HG03439 (cell line): Measurements from ENCODE around the gene SHOX.
"Not testable (repeated sequence)": the region's sequence is repeated elsewhere in the genome, so short reads cannot be mapped to it uniquely, and the experiment has no call there.

Experiments used
- ATAC-seq: cut with Tn5 transposase; IDR thresholded peaks from one replicate; pipeline ENCODE4 v1.9.1; 2021; ENCODE audit warnings: mild to moderate bottlenecking, moderate library complexity; ENCODE audit not compliant: unreplicated experiment

Gene SHOX

GRCh38 chrX:621705-622503, 8.7 kb upstream of the SHOX start:
- no peak for ATAC-seq

DNA sequence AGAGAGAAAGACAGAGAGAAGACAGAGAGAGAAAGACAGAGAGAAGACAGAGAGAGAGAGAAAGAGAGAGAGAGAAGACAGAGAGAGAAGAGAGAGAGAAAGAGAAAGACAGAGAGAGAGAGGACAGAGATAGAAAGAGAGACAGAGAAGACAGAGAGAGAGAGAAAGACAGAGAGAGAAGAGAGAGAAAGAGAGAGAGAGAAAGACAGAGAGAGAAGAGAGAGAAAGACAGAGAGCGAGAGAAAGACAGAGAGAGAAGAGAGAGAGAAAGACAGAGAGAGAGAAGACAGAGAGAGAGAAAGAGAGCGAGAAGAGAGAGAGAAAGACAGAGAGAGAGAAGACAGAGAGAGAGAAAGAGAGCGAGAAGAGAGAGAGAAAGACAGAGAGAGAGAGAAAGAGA, 7.8 kb upstream of the SHOX start:
- ATAC-seq: not testable (repeated sequence)

DNA sequence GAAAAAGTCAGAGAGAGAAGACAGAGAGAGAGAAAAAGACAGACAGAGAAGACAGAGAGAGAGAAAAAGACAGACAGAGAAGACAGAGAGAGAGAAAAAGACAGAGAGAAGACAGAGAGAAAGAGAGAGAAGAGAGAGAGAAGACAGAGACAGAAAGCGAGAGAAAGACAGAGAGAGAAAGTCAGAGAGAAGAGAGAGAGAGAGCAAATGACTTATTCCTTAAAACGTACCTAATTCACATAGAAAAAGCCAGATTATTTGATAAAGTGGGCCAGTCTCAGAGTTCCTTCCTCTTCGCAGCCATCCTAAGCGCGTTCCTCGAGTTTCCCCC, 7.4 kb upstream of the SHOX start:
- ATAC-seq: no peak

DNA sequence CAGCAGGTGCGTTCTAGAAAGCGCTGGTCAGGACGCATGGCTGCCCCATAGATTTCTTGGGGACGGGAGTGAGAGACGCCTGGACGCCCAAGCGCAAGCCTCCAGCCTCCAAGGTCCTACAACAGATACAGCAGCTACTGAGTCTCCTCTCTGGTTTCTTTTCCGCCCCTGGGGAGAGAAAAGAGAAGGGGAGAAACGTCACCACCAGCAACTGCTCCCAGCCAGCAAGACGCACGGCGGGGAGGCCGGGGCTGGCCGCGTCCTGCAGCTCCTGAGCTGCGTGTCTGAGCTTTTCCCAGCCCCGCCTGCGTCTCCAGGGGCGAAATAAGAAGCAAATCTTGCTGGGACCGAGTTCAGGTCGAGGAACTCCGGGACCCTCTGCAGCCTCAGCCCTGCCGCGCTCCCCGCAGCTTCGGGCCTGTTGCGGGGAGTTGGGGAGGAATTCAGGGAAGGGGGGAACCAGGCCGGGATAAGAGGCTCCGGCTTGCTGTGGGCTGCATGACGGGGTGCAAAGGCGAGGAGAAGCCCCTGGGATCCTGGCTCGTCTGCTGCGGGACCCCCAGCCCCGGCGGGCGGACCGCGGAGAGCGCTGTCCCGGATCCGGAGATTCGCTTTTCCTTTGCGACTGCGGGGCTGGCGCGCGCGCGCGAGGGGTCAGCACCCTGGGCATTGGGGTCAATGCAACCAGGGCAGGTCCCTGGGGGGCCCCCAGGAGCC, 6.8 kb upstream of the SHOX start:
- ATAC-seq: no peak

DNA sequence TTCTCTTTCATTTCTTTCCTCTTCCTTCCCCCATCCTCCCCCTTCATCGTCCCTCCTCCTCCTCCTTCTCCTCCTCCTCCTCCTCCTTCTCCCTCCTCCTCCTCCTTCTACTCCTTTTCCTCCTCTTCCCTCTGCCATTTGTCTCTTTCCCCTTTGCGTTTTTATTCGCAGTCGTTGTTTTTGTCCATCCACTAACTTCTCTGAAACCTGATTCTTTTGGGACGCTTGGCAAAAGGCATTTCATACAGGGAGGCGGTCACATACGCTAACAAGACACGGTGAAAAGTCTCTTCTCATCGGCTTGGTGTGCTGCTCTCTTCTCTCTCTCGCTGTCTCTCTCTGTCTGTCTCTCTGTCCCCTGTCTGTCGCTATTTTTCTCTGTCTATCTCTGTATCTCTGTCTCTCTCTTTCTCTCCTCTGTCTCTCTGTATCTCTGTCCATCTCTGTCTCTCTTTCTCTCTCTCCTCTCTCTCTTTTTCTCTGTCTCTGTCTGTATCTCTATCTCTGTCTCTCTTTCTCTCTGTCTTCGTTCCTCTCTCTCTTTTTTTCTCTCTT, 5.4 kb upstream of the SHOX start:
- no peak for ATAC-seq

DNA sequence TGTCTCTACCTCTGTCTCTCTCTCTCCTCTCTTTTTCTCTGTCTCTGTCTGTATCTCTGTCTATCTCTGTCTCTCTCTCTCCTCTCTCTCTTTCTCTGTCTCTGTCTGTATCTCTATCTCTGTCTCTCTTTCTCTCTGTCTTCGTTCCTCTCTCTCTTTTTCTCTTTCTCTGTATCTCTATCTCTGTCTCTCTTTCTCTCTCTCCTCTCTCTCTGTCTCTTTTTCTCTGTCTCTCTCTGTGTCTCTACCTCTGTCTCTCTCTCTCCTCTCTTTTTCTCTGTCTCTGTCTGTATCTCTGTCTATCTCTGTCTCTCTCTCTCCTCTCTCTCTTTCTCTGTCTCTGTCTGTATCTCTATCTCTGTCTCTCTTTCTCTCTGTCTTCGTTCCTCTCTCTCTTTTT, 4.5 kb upstream of the SHOX start:
- ATAC-seq: not testable (repeated sequence)

DNA sequence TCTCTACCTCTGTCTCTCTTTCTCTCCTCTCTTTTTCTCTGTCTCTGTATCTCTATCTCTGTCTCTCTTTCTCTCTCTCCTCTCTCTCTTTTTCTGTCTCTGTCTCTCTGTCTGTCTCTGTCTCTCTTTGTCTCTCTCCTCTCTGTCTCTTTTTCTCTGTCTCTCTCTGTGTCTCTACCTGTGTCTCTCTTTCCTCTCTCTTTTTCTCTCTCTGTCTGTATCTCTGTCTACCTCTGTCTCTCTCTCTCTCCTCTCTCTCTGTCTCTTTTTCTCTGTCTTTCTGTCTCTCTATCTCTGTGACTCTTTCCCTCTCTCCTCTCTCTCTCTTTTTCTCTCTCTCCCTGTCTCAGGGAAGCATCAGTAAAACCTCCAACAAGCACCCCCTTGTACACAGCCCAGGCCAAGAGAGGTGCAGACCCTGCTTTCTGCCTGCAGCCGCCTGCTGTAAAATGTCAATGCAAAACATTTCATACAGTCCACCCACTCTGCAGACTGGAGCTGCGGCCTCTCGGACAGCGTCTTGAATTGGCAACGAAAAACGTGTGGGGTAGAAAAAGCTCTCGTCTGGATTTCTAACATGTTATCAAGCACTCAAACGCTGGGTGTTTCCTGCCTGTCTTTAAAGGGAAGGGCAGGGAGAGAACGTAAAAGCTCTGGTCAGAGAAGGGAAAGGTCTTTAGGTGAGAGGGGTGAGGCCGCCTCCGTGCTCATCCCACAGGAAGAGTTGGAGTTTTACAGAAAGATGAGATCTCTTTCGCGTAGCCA, 3.7 kb upstream of the SHOX start:
- no peak for ATAC-seq

DNA sequence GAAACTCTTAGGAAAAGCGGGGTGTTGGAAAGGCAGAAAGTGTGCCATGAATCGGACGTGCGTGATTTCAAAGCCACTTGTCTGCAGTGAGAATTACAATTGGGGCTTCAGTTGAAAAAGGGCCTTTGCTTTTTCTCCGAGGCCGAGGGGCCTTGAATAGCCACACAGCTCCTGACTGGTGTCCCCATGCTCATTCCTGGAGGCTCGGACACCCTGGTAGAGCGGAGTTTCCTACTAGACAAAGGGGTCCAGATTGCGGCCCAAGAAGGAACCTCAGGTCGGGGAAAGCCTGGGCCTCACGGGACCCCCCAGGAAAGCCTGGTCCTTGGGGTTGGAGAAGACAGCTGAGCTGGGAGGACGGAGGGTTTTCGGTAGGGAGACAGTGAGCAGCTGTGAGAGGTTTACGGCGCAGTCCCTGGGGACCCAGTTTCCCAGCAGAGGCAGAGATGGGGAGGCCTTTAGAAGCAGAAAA, 3.0 kb upstream of the SHOX start:
- no peak for ATAC-seq

DNA sequence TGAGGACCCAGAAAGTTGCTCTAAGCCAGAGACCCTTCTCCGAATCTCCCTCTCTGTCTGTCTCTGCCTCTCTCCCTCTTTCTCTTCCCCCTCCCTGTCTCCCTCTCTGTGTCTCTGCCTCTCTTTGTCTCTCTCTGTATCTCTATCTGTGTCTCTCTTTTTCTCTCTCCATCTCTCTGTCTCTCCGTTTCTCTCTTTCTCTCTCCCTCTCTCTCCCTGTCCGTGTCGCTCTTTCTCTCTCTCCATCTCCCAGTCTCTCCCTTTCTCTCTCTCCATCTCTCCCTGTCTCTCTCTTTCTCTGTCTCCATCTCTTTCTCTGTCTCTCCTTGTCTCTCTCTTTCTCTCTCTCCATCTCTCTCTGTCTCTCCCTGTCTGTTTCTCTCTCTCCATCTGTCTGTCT, 2.6 kb upstream of the SHOX start:
- ATAC-seq: no peak

- ATAC-seq: no peak
These were observed 1.2 kb upstream of the SHOX start for GRCh38 chrX:629230-630006.

DNA sequence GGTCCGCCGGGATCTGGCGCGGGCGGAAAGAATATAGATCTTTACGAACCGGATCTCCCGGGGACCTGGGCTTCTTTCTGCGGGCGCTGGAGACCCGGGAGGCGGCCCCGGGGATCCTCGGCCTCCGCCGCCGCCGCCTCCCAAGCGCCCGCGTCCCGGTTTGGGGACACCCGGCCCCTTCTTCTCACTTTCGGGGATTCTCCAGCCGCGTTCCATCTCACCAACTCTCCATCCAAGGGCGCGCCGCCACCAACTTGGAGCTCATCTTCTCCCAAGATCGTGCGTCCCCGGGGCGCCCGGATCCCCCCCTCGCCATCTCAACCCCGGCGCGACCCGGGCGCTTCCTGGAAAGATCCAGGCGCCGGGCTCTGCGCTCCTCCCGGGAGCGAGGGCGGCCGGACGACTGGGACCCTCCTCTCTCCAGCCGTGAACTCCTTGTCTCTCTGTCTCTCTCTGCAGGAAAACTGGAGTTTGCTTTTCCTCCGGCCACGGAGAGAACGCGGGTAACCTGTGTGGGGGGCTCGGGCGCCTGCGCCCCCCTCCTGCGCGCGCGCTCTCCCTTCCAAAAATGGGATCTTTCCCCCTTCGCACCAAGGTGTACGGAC, 482 bp upstream of the SHOX start:
- no peak for ATAC-seq

DNA sequence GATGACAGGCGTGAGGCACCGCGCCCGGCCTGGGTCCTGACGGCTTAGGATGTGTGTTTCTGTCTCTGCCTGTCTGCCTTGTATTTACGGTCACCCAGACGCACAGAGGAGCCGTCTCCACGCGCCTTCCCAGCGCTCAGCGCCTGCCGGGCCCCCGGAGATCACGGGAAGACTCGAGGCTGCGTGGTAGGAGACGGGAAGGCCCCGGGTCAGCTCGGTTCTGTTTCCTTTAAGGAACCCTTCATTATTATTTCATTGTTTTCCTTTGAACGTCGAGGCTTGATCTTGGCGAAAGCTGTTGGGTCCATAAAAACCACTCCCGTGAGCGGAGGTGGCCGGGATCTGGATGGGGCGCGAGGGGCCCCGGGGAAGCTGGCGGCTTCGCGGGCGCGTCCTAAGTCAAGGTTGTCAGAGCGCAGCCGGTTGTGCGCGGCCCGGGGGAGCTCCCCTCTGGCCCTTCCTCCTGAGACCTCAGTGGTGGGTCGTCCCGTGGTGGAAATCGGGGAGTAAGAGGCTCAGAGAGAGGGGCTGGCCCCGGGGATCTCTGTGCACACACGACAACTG, 1.3 kb downstream of the SHOX start:
- no peak for ATAC-seq

- ATAC-seq: no peak
These were observed 1.9 kb downstream of the SHOX start for GRCh38 chrX:632366-633042.

- no peak for ATAC-seq
These were observed 2.7 kb downstream of the SHOX start for GRCh38 chrX:633043-633984.

GRCh38 chrX:633985-634958, 3.7 kb downstream of the SHOX start:
- ATAC-seq: no peak

DNA sequence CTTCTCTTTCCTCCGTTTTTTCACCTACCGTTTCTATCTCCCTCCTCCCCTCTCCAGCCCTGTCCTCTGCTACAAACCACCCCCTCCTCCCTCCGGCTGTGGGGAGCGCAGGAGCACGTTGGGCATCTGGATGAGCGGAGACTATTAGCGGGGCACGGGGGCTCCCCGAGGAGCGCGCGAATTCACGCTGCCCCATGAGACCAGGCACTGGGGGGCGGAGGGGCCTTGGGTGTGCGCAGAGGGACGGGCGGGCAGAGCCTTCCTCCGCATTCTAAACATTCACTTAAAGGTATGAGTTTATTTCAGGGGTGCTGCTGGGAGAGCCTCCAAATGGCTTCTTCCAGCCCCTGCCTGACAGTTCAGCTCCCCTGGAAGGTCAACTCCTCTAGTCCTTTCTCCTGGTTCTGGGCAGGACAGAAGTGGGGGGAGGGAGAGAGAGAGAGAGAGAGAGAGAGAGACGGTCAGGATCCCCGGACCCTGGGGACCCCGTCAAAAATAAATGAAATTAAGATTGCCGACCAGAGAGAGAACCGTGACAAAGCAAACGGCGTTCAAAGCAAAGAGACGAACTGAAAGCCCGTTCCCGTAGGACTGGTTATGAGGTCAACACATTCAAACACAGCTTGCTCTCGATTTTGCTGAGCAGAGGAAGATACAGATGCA, 5.0 kb downstream of the SHOX start:
- no peak for ATAC-seq
